GM12878 (cell line): ENCODE measurements around the gene CCDC6. TPM values are rescaled to one million over a fixed set of nuclear protein-coding genes. Genes with fewer than 3 reads are reported as not detected.
A peak's percentile ranks its signal among the peaks of the same experiment; 100 is the strongest.

ENCODE experiments used
- ATAC-seq: fragments of 200-7000 bp; cut with Tn5 transposase; 3 replicates; pipeline ENCODE4 v1.9.1; 2020; ENCODE audit warnings: mild to moderate bottlenecking, moderate library complexity
- BruUV-seq: library from RNA; stranded (reverse); fragments of 400-500 nt; replicated peaks from 2 replicates; lab custom pipeline; 2021; lab: Mats Ljungman, UMichigan
- CTCF ChIA-PET: fragments of 300-600 bp; sonication (Branson Sonifier 250); formaldehyde crosslinking; extraction: SDS; loops from one replicate; lab custom pipeline; 2021; ENCODE audit warnings: inconsistent platforms; lab: Yijun Ruan, JAX
- POLR2A ChIA-PET: fragments of 350-600 bp; formaldehyde crosslinking; extraction: SDS; loops from one replicate; lab custom pipeline; 2021; ENCODE audit warnings: inconsistent platforms; lab: Charles Lee
- RAD21 ChIA-PET: fragments of 300-600 bp; sonication (Branson Sonifier 250); formaldehyde crosslinking; loops from one replicate; lab custom pipeline; 2023; ENCODE audit warnings: antibody characterized with exemption; ENCODE audit not compliant: unreplicated experiment; lab: Charles Lee
- SMC1A ChIA-PET: fragments of 300-600 bp; sonication (Branson Sonifier 250); formaldehyde crosslinking; loops from one replicate; lab custom pipeline; 2023; ENCODE audit not compliant: unreplicated experiment, uncharacterized antibody; lab: Charles Lee
- DNase-seq: peaks from one replicate; pipeline ENCODE4 v3.0.0-alpha.2; 2011; ENCODE audit warnings: low read depth, low spot score
- FAIRE-seq: peaks from 3 replicates; lab custom pipeline; 2011; peaks lifted over from hg19 to GRCh38; lab: Jason Lieb, UNC
- H2AFZ ChIP-seq: 2 replicates; pipeline ENCODE4 v1.6.0; 2011; ENCODE audit warnings: low read depth, low read length, control low read depth; ENCODE audit not compliant: control insufficient read depth
- H3K27ac ChIP-seq: 2 replicates; pipeline ENCODE4 v1.5.1; 2011; ENCODE audit warnings: control low read depth; ENCODE audit not compliant: control insufficient read depth, insufficient read depth
- H3K27me3 ChIP-seq, 2 experiments: replicated peaks in 1 of 2; 2 replicates each; pipeline versions ENCODE4 v1.6.0 to v1.6.1; 2011; ENCODE audit warnings: low read length in 1 of 2; ENCODE audit not compliant: control insufficient read depth in 2 of 2, insufficient read depth in 2 of 2
- H3K36me3 ChIP-seq, 2 experiments: 2 replicates each; pipeline ENCODE4 v1.5.1; 2011; ENCODE audit warnings: low read length in 1 of 2; ENCODE audit not compliant: control insufficient read depth in 2 of 2, insufficient read depth in 2 of 2
- H3K4me1 ChIP-seq: 2 replicates; pipeline ENCODE4 v1.6.1; 2011; ENCODE audit warnings: mild to moderate bottlenecking, low read length, moderate library complexity, mixed read lengths; ENCODE audit not compliant: control insufficient read depth, insufficient read depth
- H3K4me2 ChIP-seq: 2 replicates; pipeline ENCODE4 v1.6.0; 2011; ENCODE audit warnings: control low read depth; ENCODE audit not compliant: control insufficient read depth, insufficient read depth
- H3K4me3 ChIP-seq: fragments of 200-600 bp; sonication (generic); 2 replicates; pipeline ENCODE4 v1.5.1; 2016
- H3K79me2 ChIP-seq: 2 replicates; pipeline ENCODE4 v1.6.0; 2011; ENCODE audit warnings: low read length; ENCODE audit not compliant: control insufficient read depth, insufficient read depth
- H3K9ac ChIP-seq: 2 replicates; pipeline ENCODE4 v1.8.0; 2011; ENCODE audit warnings: low read length, control low read depth, mixed read lengths; ENCODE audit not compliant: control insufficient read depth, insufficient read depth
- H3K9me3 ChIP-seq: replicated peaks from 3 replicates; pipeline ENCODE4 v1.5.1; 2011; ENCODE audit warnings: mild to moderate bottlenecking, low read length; ENCODE audit not compliant: control insufficient read depth, insufficient read depth
- H4K20me1 ChIP-seq: 2 replicates; pipeline ENCODE4 v1.6.0; 2011; ENCODE audit not compliant: control insufficient read depth, insufficient read depth
- CHD4 ChIP-seq: fragments of 200-600 bp; sonication (generic); IDR thresholded peaks from 2 replicates; pipeline ENCODE4 v1.6.1; 2016; ENCODE audit warnings: mild to moderate bottlenecking
- CREB1 ChIP-seq: IDR thresholded peaks from 2 replicates; pipeline ENCODE4 v1.6.1; 2012; ENCODE audit warnings: low read depth, mild to moderate bottlenecking, inconsistent platforms
- HCFC1 ChIP-seq: fragments of 150-350 bp; IDR thresholded peaks from 2 replicates; pipeline ENCODE4 v1.6.1; 2014; ENCODE audit warnings: low read length
- JUNB ChIP-seq: IDR thresholded peaks from 2 replicates; pipeline ENCODE4 v1.6.1; 2016; ENCODE audit warnings: antibody characterized with exemption, mild to moderate bottlenecking
- JUND ChIP-seq: IDR thresholded peaks from 2 replicates; pipeline ENCODE4 v1.6.1; 2012; ENCODE audit warnings: low read depth, mild to moderate bottlenecking, low read length, improper control_type of control experiment, moderate library complexity
- MYC ChIP-seq: IDR thresholded peaks from 2 replicates; pipeline ENCODE4 v1.6.1; 2011; ENCODE audit warnings: mild to moderate bottlenecking, low read length, moderate library complexity, inconsistent platforms; ENCODE audit not compliant: insufficient read depth, insufficient replicate concordance, insufficient read length, severe bottlenecking
- NFIC ChIP-seq: IDR thresholded peaks from 2 replicates; pipeline ENCODE4 v1.6.1; 2012; ENCODE audit warnings: low read depth, mild to moderate bottlenecking, inconsistent platforms, low read length, moderate library complexity
- NFXL1 ChIP-seq: fragments of 450-650 bp; IDR thresholded peaks from 2 replicates; pipeline ENCODE4 v1.6.1; 2017; ENCODE audit warnings: antibody characterized with exemption, mild to moderate bottlenecking, borderline replicate concordance
- NRF1 ChIP-seq: conservative IDR thresholded peaks from 2 replicates; pipeline ENCODE4 v1.6.1; 2011; ENCODE audit warnings: mild to moderate bottlenecking, low read depth, low read length, improper control_type of control experiment
- POU2F2 ChIP-seq: IDR thresholded peaks from 3 replicates; pipeline ENCODE4 v1.6.1; 2011; ENCODE audit warnings: low read depth, mild to moderate bottlenecking, low read length, borderline replicate concordance
- RELA ChIP-seq: fragments of 450-650 bp; IDR thresholded peaks from 2 replicates; pipeline ENCODE4 v1.8.0; 2014; ENCODE audit warnings: borderline replicate concordance; ENCODE audit not compliant: partially characterized antibody
- RELB ChIP-seq: fragments of 450-650 bp; IDR thresholded peaks from 2 replicates; pipeline ENCODE4 v1.6.1; 2017; ENCODE audit warnings: low read depth, mild to moderate bottlenecking, moderate library complexity
- SMC3 ChIP-seq: IDR thresholded peaks from 2 replicates; pipeline ENCODE4 v1.6.1; 2011; ENCODE audit warnings: low read length, improper control_type of control experiment, borderline replicate concordance
- SPI1 ChIP-seq: IDR thresholded peaks from 2 replicates; pipeline ENCODE4 v1.6.1; 2011; ENCODE audit warnings: low read depth, mild to moderate bottlenecking, low read length, moderate library complexity, borderline replicate concordance; ENCODE audit not compliant: insufficient read depth
- TARDBP ChIP-seq: IDR thresholded peaks from 2 replicates; pipeline ENCODE4 v1.6.1; 2016; ENCODE audit warnings: borderline replicate concordance
- TCF12 ChIP-seq: IDR thresholded peaks from 2 replicates; pipeline ENCODE4 v1.6.1; 2011; ENCODE audit warnings: low read depth, mild to moderate bottlenecking, low read length
- WRNIP1 ChIP-seq: IDR thresholded peaks from 2 replicates; pipeline ENCODE4 v1.6.1; 2011; ENCODE audit warnings: low read depth, low read length, improper control_type of control experiment, borderline replicate concordance
- ZNF217 ChIP-seq: fragments of 450-650 bp; IDR thresholded peaks from 2 replicates; pipeline ENCODE4 v1.6.1; 2017; ENCODE audit warnings: antibody characterized with exemption, mild to moderate bottlenecking
- ZNF384 ChIP-seq: IDR thresholded peaks from 2 replicates; pipeline ENCODE4 v1.6.1; 2012; ENCODE audit warnings: low read depth, mild to moderate bottlenecking, low read length, improper control_type of control experiment, borderline replicate concordance
- WGBS: methylation state at CpG from one replicate; pipeline ENCODE4 v1.1.6; 2016; ENCODE audit warnings: low lambda C conversion rate; ENCODE audit not compliant: insufficient replicate concordance, insufficient coverage; ENCODE audit errors: missing lambda C conversion rate; 5-methylcytosine and 5-hydroxymethylcytosine counted together
- in situ Hi-C: fragments of 300-500 bp; cut with MboI; formaldehyde crosslinking; loops from 9 replicates; pipeline ENCODE4 v1.14.3; 2018; ENCODE audit warnings: mixed read lengths
- intact Hi-C: fragments of 100-400 bp; cut with micrococcal nuclease; formaldehyde crosslinking; loops from one replicate; pipeline ENCODE4 v1.14.2; 2022; ENCODE audit not compliant: unreplicated experiment
- polyA plus RNA-seq, 11 experiments: library from polyadenylated mRNA; depleted of rRNA in 4 of 11; unstranded in 6 of 11; stranded (reverse) in 5 of 11; fragments of >200 nt; fragmentation: Nextera tagmentation in 4 of 11; fragmentation: Illumina TruSeq in 1 of 11; extraction: Ambion mirVana in 4 of 11; extraction: Trizol in 1 of 11; gene quantifications; 1 replicate in 1 of 11; 2 replicates in 10 of 11; pipeline versions ENCODE4 v1.2.1 to v1.2.3, GENCODE V29; 2011 to 2016; ENCODE audit warnings: inconsistent platforms in 2 of 11, missing spikeins in 2 of 11, low read depth in 1 of 11
- total RNA-seq, 4 experiments: library from RNA; depleted of rRNA in 3 of 4; stranded (reverse); fragments of >200 nt in 3 of 4; fragmentation: Illumina TruSeq in 1 of 4; extraction: Trizol in 1 of 4; gene quantifications; 2 replicates each; pipeline versions ENCODE4 v1.2.1 to v1.2.3, GENCODE V29; 2013 to 2021
- TF ChIP-seq, protein P1 (sequence below): IDR thresholded peaks from 2 replicates; pipeline ENCODE4 v1.6.1; 2012; ENCODE audit warnings: low read depth, low read length, improper control_type of control experiment
- TF ChIP-seq, protein P2 (sequence below): IDR thresholded peaks from 2 replicates; pipeline ENCODE4 v1.6.1; 2012; ENCODE audit warnings: low read length, inconsistent platforms

CCDC6 gene
- total and polyA plus RNA-seq, 10 of the 15 experiments (the other 5 are each of a cell fraction or from before 2014, with no cell fraction given), result 11.8 to 46.2 (median 26.7) TPM

DNA sequence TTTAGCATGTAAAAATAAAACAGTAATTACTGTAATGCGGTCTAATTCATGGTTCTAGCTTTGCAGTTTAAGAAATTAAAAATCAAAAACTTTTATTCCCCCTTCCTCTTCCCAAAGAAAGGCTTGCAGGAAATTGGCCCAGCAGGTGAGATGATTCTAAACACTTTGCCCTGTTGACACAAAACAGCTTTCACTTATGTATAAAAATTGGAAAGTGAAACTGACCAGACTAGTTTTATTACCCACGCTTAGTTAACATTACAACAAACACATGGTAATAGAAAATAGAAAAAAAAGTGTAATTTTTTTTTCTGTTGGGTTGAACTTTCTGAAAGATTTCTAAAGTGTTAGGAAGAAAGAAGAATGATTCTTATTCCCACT is 1.2 kb upstream of the CCDC6 start:
- H3K36me3 ChIP-seq, result no peaks in the 10 kb centered on the region
- peaks cover 8% of the 10 kb centered on the region; the same call in 1 of the 2 replicates for H3K4me1 ChIP-seq
- no peak for ATAC-seq
- peak; percentile 68 for FAIRE-seq
- H4K20me1 ChIP-seq, result no peaks in the 10 kb centered on the region
- peak overlapping the region; percentile 89; the same call in 1 of the 2 replicates for H3K9ac ChIP-seq
- peak overlapping the region; percentile 95 for H3K4me2 ChIP-seq
- H3K27ac ChIP-seq, result peak overlapping the region; percentile 88
- ChIA-PET SMC1A (interaction anchor here (0.7 to 10.1 kb wide), 24 partner anchors 13 to 526 kb away, joined by 3 to 143 read pairs (median 5); no protein-coding TSS in a partner anchor), POLR2A (interaction anchor here (0.6 to 3.1 kb wide), 11 partner anchors 18 to 124 kb away, joined by 3 to 8 read pairs (median 3); no protein-coding TSS in a partner anchor), RAD21 (interaction anchor here (0.7 to 6.1 kb wide), 14 partner anchors 9 to 281 kb away, joined by 3 to 140 read pairs (median 4); no protein-coding TSS in a partner anchor), CTCF (interaction anchor here (1.5 to 5.7 kb wide), 15 partner anchors 19 to 330 kb away, joined by 3 to 181 read pairs (median 8); no protein-coding TSS in a partner anchor)
- WGBS, result 0% methylated on average over 2 of the region's 2 CpGs
- H2AFZ ChIP-seq, result peak overlapping the region; percentile 92
- in situ Hi-C loops, result no loop called here
- H3K9me3 ChIP-seq, result no peaks in the 10 kb centered on the region; the same call in 2 of the 3 replicates
- intact Hi-C loops, result loop anchor here (1.0 to 10.0 kb wide), 7 partner anchors 167 to 1643 kb away; partner anchors contain the start of genes CISD1 and IPMK
- H3K79me2 ChIP-seq, result peaks cover 41% of the 10 kb centered on the region
- H3K4me3 ChIP-seq, result peak overlapping the region; percentile 94
- no TSS peak for BruUV-seq
- DNase-seq, result no peak
- no peaks in the 10 kb centered on the region for H3K27me3 ChIP-seq
- TF ChIP-seq TCF12 (no peak), SMC3 (no peak), POU2F2 (no peak), NFIC (0 out of 2 replicates have a peak, but pooled peaks have one; percentile 10), JUND (no peak), RELB (no peak), RELA (no peak), MYC (no peak), TARDBP (no peak), HCFC1 (no peak), ZNF217 (no peak), NFXL1 (no peak), JUNB (no peak), ZNF384 (0 out of 2 replicates have a peak, but pooled peaks have one; percentile 8), WRNIP1 (no peak), CHD4 (no peak), SPI1 (no peak), CREB1 (0 out of 2 replicates have a peak, but pooled peaks have one; percentile 9), NRF1 (no peak)
- TF ChIP-seq, protein P1, sequence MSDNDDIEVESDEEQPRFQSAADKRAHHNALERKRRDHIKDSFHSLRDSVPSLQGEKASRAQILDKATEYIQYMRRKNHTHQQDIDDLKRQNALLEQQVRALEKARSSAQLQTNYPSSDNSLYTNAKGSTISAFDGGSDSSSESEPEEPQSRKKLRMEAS, result no peak
- TF ChIP-seq, protein P2, sequence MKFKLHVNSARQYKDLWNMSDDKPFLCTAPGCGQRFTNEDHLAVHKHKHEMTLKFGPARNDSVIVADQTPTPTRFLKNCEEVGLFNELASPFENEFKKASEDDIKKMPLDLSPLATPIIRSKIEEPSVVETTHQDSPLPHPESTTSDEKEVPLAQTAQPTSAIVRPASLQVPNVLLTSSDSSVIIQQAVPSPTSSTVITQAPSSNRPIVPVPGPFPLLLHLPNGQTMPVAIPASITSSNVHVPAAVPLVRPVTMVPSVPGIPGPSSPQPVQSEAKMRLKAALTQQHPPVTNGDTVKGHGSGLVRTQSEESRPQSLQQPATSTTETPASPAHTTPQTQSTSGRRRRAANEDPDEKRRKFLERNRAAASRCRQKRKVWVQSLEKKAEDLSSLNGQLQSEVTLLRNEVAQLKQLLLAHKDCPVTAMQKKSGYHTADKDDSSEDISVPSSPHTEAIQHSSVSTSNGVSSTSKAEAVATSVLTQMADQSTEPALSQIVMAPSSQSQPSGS, result no peak
